Endothelial cell (in vitro differentiated cells): ENCODE results near the gene LAPTM4A. TPM values are rescaled to one million over a fixed set of nuclear protein-coding genes. Genes with fewer than 3 reads are reported as not detected.

ENCODE experiments used
- DNase-seq: peaks from one replicate; pipeline ENCODE4 v3.0.0; 2021; ENCODE audit warnings: low spot score
- H3K27ac Mint-ChIP-seq: one replicate; pipeline ENCODE4 v1.8.0; 2021; ENCODE audit warnings: mixed read lengths, inconsistent platforms; ENCODE audit not compliant: unreplicated experiment
- H3K27me3 Mint-ChIP-seq: one replicate; pipeline ENCODE4 v1.8.0; 2021; ENCODE audit warnings: mild to moderate bottlenecking, moderate library complexity, mixed read lengths, inconsistent platforms; ENCODE audit not compliant: unreplicated experiment
- H3K36me3 Mint-ChIP-seq: one replicate; pipeline ENCODE4 v1.8.0; 2021; ENCODE audit warnings: mild to moderate bottlenecking, low read depth, mixed read lengths, inconsistent platforms; ENCODE audit not compliant: unreplicated experiment
- H3K4me1 Mint-ChIP-seq: one replicate; pipeline ENCODE4 v1.8.0; 2021; ENCODE audit warnings: mild to moderate bottlenecking, mixed read lengths, inconsistent platforms; ENCODE audit not compliant: unreplicated experiment
- H3K4me3 Mint-ChIP-seq: one replicate; pipeline ENCODE4 v1.8.0; 2021; ENCODE audit warnings: mild to moderate bottlenecking, mixed read lengths, inconsistent platforms; ENCODE audit not compliant: unreplicated experiment
- H3K9me3 Mint-ChIP-seq: one replicate; pipeline ENCODE4 v1.8.0; 2021; ENCODE audit warnings: mixed read lengths, inconsistent platforms; ENCODE audit not compliant: unreplicated experiment
- CTCF ChIP-seq: fragments of 200-600 bp; sonication (generic); IDR thresholded peaks from one replicate; pipeline ENCODE4 v1.5.0; 2021; ENCODE audit warnings: antibody characterized with exemption; ENCODE audit not compliant: unreplicated experiment
- total RNA-seq: library from RNA; stranded (reverse); fragmentation: NEBNext Ultra II Directional; extraction: Animal tissue kit (Norgen Biotek cat#: 25700); gene quantifications from one replicate; pipeline ENCODE4 v1.2.1, GENCODE V29; 2021; ENCODE audit not compliant: unreplicated experiment

Gene LAPTM4A
- total RNA-seq, 1 donor from 2014 or later, result 264 TPM

- H3K27ac Mint-ChIP-seq, result no peak overlapping the region
- H3K4me3 Mint-ChIP-seq, result no peak overlapping the region
- no peaks in the 10 kb centered on the region for H3K27me3 Mint-ChIP-seq
- no peak for DNase-seq
- peaks cover 35% of the 10 kb centered on the region for H3K36me3 Mint-ChIP-seq
- TF ChIP-seq CTCF, result no peak
- peaks cover 17% of the 10 kb centered on the region for H3K9me3 Mint-ChIP-seq
- H3K4me1 Mint-ChIP-seq, result peaks cover 3% of the 10 kb centered on the region
Observed at GRCh38 chr2:20023688-20024087, 27.7 kb downstream of the LAPTM4A start.

- peaks cover 3% of the 10 kb centered on the region for H3K4me1 Mint-ChIP-seq
- no peak for TF ChIP-seq CTCF
- H3K4me3 Mint-ChIP-seq, result no peak overlapping the region
- no peak overlapping the region for H3K27ac Mint-ChIP-seq
- H3K9me3 Mint-ChIP-seq, result peaks cover 17% of the 10 kb centered on the region
- H3K36me3 Mint-ChIP-seq, result peaks cover 29% of the 10 kb centered on the region
- no peak for DNase-seq
- H3K27me3 Mint-ChIP-seq, result no peaks in the 10 kb centered on the region
Observed at GRCh38 chr2:20021405-20022009, 29.9 kb downstream of the LAPTM4A start.

- DNase-seq, result no peak
- Mint-ChIP-seq H3K27ac (no peak overlapping the region), H3K27me3 (no peaks in the 10 kb centered on the region), H3K9me3 (peaks cover 17% of the 10 kb centered on the region), H3K4me3 (no peak overlapping the region), H3K4me1 (peaks cover 3% of the 10 kb centered on the region), H3K36me3 (peaks cover 29% of the 10 kb centered on the region)
- no peak for TF ChIP-seq CTCF
Observed at GRCh38 chr2:20019747-20020146, 31.7 kb downstream of the LAPTM4A start.

- Mint-ChIP-seq H3K27ac (no peak overlapping the region), H3K27me3 (no peaks in the 10 kb centered on the region), H3K9me3 (peaks cover 17% of the 10 kb centered on the region), H3K4me3 (no peak overlapping the region), H3K4me1 (peaks cover 5% of the 10 kb centered on the region), H3K36me3 (peaks cover 29% of the 10 kb centered on the region)
- no peak for TF ChIP-seq CTCF
- no peak for DNase-seq
Observed at GRCh38 chr2:20018601-20019152, 32.8 kb downstream of the LAPTM4A start.

- Mint-ChIP-seq H3K36me3 (peaks cover 14% of the 10 kb centered on the region), H3K4me3 (no peak overlapping the region), H3K4me1 (peaks cover 14% of the 10 kb centered on the region), H3K9me3 (peaks cover 9% of the 10 kb centered on the region), H3K27me3 (no peaks in the 10 kb centered on the region), H3K27ac (no peak overlapping the region)
- no peak for DNase-seq
- no peak for TF ChIP-seq CTCF
Observed at GRCh38 chr2:20016346-20016745, 35.1 kb downstream of the LAPTM4A start.
